Measurements from ENCODE around the gene TRMT1L.

TRMT1L gene

DNA sequence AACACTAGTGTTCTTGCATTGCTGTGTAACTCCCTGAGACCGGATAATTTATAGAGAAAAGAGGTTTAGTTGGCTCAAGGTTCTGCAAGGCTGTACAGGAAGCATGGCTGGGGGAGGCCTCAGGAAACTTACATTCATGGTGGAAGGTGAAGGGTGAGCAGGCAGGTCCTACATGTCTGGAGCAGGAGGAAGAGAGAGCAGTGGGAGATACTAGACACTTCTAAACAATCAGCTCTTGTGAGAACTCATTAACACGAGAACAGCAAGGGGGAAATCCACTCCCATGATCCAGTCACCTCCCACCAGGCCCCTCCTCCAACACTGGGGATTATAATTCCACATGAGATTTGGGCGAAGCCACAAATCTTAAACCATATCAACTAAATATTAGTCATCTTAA is 81.3 kb downstream of the TRMT1L start:
- no peak for DNase-seq
- no peak overlapping the region for H3K4me3 ChIP-seq (ENCODE audit: low read depth, low read length)
- no peak overlapping the region for H3K27ac ChIP-seq

DNA sequence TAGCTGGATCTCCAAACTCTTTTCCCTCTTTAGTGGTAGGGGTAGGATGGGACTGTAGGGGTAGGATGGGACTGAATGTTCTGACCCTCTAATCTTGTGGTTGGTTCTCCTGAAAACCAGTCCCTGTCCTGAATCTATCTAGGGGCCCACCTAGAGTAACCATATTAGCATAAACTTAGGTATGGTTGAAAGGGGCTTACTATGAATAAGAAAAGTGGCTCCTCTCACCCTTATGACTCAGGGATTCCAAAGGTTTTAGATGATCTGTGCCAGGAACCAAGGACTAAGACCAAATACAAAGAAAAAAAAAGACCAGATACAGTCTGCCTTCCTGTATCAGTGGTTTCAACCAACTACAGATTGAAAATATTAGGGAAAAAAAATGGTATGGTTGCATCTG is 82.4 kb downstream of the TRMT1L start:
- no peak for DNase-seq
- TF ChIP-seq, protein P1, sequence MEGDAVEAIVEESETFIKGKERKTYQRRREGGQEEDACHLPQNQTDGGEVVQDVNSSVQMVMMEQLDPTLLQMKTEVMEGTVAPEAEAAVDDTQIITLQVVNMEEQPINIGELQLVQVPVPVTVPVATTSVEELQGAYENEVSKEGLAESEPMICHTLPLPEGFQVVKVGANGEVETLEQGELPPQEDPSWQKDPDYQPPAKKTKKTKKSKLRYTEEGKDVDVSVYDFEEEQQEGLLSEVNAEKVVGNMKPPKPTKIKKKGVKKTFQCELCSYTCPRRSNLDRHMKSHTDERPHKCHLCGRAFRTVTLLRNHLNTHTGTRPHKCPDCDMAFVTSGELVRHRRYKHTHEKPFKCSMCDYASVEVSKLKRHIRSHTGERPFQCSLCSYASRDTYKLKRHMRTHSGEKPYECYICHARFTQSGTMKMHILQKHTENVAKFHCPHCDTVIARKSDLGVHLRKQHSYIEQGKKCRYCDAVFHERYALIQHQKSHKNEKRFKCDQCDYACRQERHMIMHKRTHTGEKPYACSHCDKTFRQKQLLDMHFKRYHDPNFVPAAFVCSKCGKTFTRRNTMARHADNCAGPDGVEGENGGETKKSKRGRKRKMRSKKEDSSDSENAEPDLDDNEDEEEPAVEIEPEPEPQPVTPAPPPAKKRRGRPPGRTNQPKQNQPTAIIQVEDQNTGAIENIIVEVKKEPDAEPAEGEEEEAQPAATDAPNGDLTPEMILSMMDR (IDR thresholded peaks at IDR 0.05; ENCODE audit: low read depth, low read length) = no peak
- no peaks in the 10 kb centered on the region for H3K36me3 ChIP-seq
- no peaks in the 10 kb centered on the region for H3K27me3 ChIP-seq (ENCODE audit: insufficient read depth, low read depth, severe bottlenecking)
- H3K4me3 ChIP-seq (ENCODE audit: low read depth, low read length) = no peak overlapping the region
- no peak overlapping the region for H3K27ac ChIP-seq
- H3K9me3 ChIP-seq (ENCODE audit: severe bottlenecking) = no peaks in the 10 kb centered on the region

More for the DNA sequence above, 81.3 kb downstream of the TRMT1L start:
- no peaks in the 10 kb centered on the region for H3K9me3 ChIP-seq (ENCODE audit: severe bottlenecking)
- TF ChIP-seq, protein P1 (IDR thresholded peaks at IDR 0.05; ENCODE audit: low read depth, low read length) = no peak
- H3K27me3 ChIP-seq (ENCODE audit: insufficient read depth, low read depth, severe bottlenecking) = no peaks in the 10 kb centered on the region
- no peaks in the 10 kb centered on the region for H3K36me3 ChIP-seq

DNA sequence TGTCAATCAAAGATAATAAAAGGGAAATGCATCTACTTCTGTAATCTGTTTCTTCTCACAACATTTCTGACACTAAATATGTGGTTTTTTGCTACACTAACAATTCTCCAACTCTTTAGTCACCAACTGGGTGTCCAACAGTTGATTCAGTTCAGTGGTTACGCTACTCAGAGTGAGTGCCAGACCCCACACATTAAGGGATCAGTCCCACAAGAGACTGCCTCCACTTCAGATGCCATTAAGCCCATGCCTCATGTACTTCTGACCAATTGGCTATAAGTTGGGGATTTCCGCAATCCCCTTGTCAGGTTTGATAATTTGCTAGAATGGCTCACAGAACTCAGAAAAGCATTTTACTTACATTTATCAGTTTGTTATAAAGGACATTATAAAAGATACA is 83.0 kb downstream of the TRMT1L start:
- H3K36me3 ChIP-seq = no peaks in the 10 kb centered on the region
- no peaks in the 10 kb centered on the region for H3K27me3 ChIP-seq (ENCODE audit: insufficient read depth, low read depth, severe bottlenecking)
- H3K27ac ChIP-seq = no peak overlapping the region
- TF ChIP-seq, protein P1 (IDR thresholded peaks at IDR 0.05; ENCODE audit: low read depth, low read length) = no peak
- DNase-seq = no peak
- H3K4me3 ChIP-seq (ENCODE audit: low read depth, low read length) = no peak overlapping the region
- no peaks in the 10 kb centered on the region for H3K9me3 ChIP-seq (ENCODE audit: severe bottlenecking)

DNA sequence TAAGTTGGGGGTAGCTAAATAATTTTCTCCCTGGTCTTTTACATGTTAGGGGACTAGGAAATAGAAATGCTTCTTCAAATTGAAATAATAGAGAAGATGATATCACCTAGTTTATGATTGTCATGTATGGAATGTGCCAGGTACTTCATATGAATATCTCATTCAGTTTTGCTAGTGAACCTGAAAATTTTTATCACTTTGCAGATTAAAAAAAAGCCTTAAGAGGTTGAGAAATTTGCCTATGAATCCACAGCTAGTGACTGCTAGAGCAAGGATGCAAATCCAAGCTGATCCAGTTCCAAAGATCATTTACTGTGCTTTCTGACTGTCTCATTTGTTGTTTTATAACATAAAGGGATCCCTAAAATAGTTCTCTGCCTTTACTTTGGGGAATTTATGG is 86.7 kb downstream of the TRMT1L start:
- no peaks in the 10 kb centered on the region for H3K9me3 ChIP-seq (ENCODE audit: severe bottlenecking)
- H3K4me3 ChIP-seq (ENCODE audit: low read depth, low read length) = no peak overlapping the region
- DNase-seq = no peak
- H3K36me3 ChIP-seq = no peaks in the 10 kb centered on the region
- no peak overlapping the region for H3K27ac ChIP-seq
- TF ChIP-seq, protein P1 (IDR thresholded peaks at IDR 0.05; ENCODE audit: low read depth, low read length) = no peak
- H3K27me3 ChIP-seq (ENCODE audit: insufficient read depth, low read depth, severe bottlenecking) = no peaks in the 10 kb centered on the region

DNA sequence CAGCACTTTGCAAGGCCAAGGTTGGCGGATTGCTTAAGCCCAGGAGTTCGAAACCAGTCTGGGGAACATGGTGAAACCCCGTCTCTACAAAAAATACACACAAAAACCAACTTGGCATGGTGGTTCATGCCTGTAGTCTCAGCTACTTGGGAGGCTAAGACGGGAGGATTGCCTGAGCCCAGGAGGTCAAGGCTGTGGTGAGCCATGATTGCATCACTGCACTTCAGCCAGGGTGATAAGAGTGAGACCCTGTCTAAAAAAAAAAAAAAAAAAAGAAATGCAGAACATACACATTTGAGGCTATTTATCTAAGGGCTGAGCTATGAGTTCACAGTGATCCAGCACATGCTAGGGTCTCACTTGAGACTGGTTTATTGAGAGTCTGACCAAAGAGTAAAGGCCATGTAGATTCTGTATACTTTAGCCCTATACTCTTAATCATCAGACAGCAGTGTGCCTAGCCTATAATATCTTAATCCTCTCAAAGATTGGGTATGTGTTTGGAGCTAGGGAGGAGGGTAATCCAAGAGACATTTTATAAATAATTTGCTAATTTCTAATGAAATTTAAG is 87.5 kb downstream of the TRMT1L start:
- Histone ChIP-seq H3K4me3 (ENCODE audit: low read depth, low read length) (no peak overlapping the region), H3K36me3 (no peaks in the 10 kb centered on the region), H3K9me3 (ENCODE audit: severe bottlenecking) (peaks cover under 1% of the 10 kb centered on the region), H3K27ac (no peak overlapping the region), H3K27me3 (ENCODE audit: insufficient read depth, low read depth, severe bottlenecking) (no peaks in the 10 kb centered on the region)
- no peak for DNase-seq
- TF ChIP-seq, protein P1 (IDR thresholded peaks at IDR 0.05; ENCODE audit: low read depth, low read length) = no peak

DNA sequence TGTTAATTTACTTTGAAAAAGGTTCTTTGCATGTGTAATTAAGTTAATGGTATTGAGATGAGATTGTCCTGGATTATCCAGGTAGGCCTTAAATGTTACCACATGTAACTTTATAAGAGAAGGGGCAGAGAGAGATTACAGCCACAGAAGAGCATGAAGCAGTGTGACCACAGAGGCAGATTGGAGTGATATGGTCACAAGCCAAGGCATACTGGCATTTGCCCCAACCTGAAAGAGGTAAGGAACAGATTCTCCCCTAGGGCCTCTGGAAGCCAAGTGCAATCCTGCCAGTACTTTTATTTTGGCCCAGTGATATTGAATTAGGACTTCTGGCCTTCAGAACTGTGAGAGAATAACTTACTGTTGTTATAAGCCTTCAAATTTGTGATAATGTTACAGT is 88.4 kb downstream of the TRMT1L start:
- H3K27ac ChIP-seq = no peak overlapping the region
- H3K9me3 ChIP-seq (ENCODE audit: severe bottlenecking) = peaks cover 3% of the 10 kb centered on the region
- DNase-seq = no peak
- no peaks in the 10 kb centered on the region for H3K36me3 ChIP-seq
- no peaks in the 10 kb centered on the region for H3K27me3 ChIP-seq (ENCODE audit: insufficient read depth, low read depth, severe bottlenecking)
- H3K4me3 ChIP-seq (ENCODE audit: low read depth, low read length) = no peak overlapping the region
- TF ChIP-seq, protein P1 (IDR thresholded peaks at IDR 0.05; ENCODE audit: low read depth, low read length) = no peak

Data from WERI-Rb-1 (cell line).